SK-N-SH (cell line): Measurements from ENCODE around the gene TEAD1. TPM values are rescaled to one million over a fixed set of nuclear protein-coding genes. Genes with fewer than 3 reads are reported as not detected.

Experiments used
- CTCF ChIA-PET: fragments of 300-600, 350-600 bp; formaldehyde crosslinking; extraction: SDS; loops from one replicate; lab custom pipeline; 2021; lab: Yijun Ruan, JAX
- POLR2A ChIA-PET: fragments of 350-600 bp; sonication (Branson Sonifier 250); formaldehyde crosslinking; extraction: SDS; loops from one replicate; lab custom pipeline; 2020; ENCODE audit warnings: antibody characterized with exemption, inconsistent platforms; lab: Yijun Ruan, JAX
- DNase-seq: peaks from one replicate; pipeline ENCODE4 v3.0.0; 2012
- H2AFZ ChIP-seq: fragments of 200-600 bp; sonication (generic); 2 replicates; pipeline ENCODE4 v1.8.1; 2016; ENCODE audit warnings: antibody characterized with exemption, mild to moderate bottlenecking, low read depth
- H3F3A ChIP-seq: fragments of 200-600 bp; sonication (generic); replicated peaks from 2 replicates; pipeline ENCODE3; 2016; ENCODE audit warnings: antibody characterized with exemption, mild to moderate bottlenecking; ENCODE audit not compliant: insufficient read depth
- H3K27ac ChIP-seq, 2 experiments: fragments of 200-500 bp in 1 of 2; fragments of 200-600 bp in 1 of 2; sonication (Bioruptor generic) in 1 of 2; sonication (generic), shearing (Covaris generic) in 1 of 2; 2 replicates each; pipeline versions ENCODE4 v1.5.1 to v1.6.1; 2014 to 2016; ENCODE audit warnings: low read depth in 2 of 2, inconsistent platforms in 1 of 2, low read length in 1 of 2, mild to moderate bottlenecking in 1 of 2, mixed read lengths in 1 of 2
- H3K27me3 ChIP-seq: fragments of 200-600 bp; sonication (generic), shearing (Covaris generic); 2 replicates; pipeline ENCODE4 v1.6.1; 2016; ENCODE audit warnings: mixed run types; ENCODE audit not compliant: insufficient read depth
- H3K36me3 ChIP-seq, 2 experiments: fragments of 200-500 bp in 1 of 2; fragments of 200-600 bp in 1 of 2; sonication (Bioruptor generic) in 1 of 2; sonication (generic) in 1 of 2; replicated peaks in 1 of 2; 2 replicates each; pipeline versions ENCODE3 to v1.5.1; 2014 to 2016; ENCODE audit warnings: low read length in 1 of 2, mild to moderate bottlenecking in 1 of 2; ENCODE audit not compliant: insufficient read depth in 2 of 2, control insufficient read depth in 1 of 2
- H3K4me1 ChIP-seq, 2 experiments: fragments of 200-500 bp in 1 of 2; fragments of 200-600 bp in 1 of 2; sonication (Bioruptor generic) in 1 of 2; sonication (generic), shearing (Covaris generic) in 1 of 2; 2 replicates each; pipeline versions ENCODE4 v1.5.1 to v1.6.1; 2014 to 2016; ENCODE audit warnings: low read depth in 1 of 2, low read length in 1 of 2, mixed run types in 1 of 2; ENCODE audit not compliant: insufficient read depth in 2 of 2, control insufficient read depth in 1 of 2
- H3K4me2 ChIP-seq: fragments of 200-600 bp; sonication (generic), shearing (Covaris generic); 2 replicates; pipeline ENCODE4 v1.6.1; 2017; ENCODE audit warnings: mixed run types
- H3K4me3 ChIP-seq, 2 experiments: fragments of 200-500 bp in 1 of 2; fragments of 200-600 bp in 1 of 2; sonication (Bioruptor generic) in 1 of 2; sonication (generic), shearing (Covaris generic) in 1 of 2; 2 replicates each; pipeline versions ENCODE4 v1.5.1 to v1.8.1; 2014 to 2016; ENCODE audit warnings: low read depth in 2 of 2, inconsistent platforms in 1 of 2, low read length in 1 of 2, mild to moderate bottlenecking in 1 of 2, mixed read lengths in 1 of 2, moderate library complexity in 1 of 2
- H3K79me2 ChIP-seq: fragments of 200-600 bp; sonication (generic); 2 replicates; pipeline ENCODE4 v1.8.1; 2017; ENCODE audit warnings: mild to moderate bottlenecking; ENCODE audit not compliant: insufficient read depth
- H3K9ac ChIP-seq: fragments of 200-600 bp; sonication (generic); 2 replicates; pipeline ENCODE4 v1.6.1; 2017; ENCODE audit warnings: mixed run types
- H3K9me2 ChIP-seq: fragments of 200-600 bp; sonication (generic); 2 replicates; pipeline ENCODE4 v1.6.1; 2017; ENCODE audit warnings: mixed run types
- H3K9me3 ChIP-seq: fragments of 200-600 bp; sonication (generic); 2 replicates; pipeline ENCODE4 v1.6.1; 2017; ENCODE audit warnings: mixed run types, mild to moderate bottlenecking, moderate library complexity
- H4K20me1 ChIP-seq: fragments of 200-600 bp; sonication (generic); 2 replicates; pipeline ENCODE4 v1.6.1; 2017; ENCODE audit warnings: mild to moderate bottlenecking, mixed run types; ENCODE audit not compliant: insufficient read depth
- ELF1 ChIP-seq: IDR thresholded peaks from 2 replicates; pipeline ENCODE4 v1.4.0; 2012
- EZH2phosphoT487 ChIP-seq: fragments of 200-600 bp; sonication (generic); IDR thresholded peaks from 2 replicates; pipeline ENCODE4 v1.6.1; 2017; ENCODE audit warnings: low read depth, mixed run types, mild to moderate bottlenecking, antibody characterized with exemption, moderate library complexity, borderline replicate concordance
- FOXJ3 ChIP-seq: sonication (generic); formaldehyde crosslinking; IDR thresholded peaks from 2 replicates; pipeline ENCODE4 v1.5.1; 2020; ENCODE audit warnings: mild to moderate bottlenecking, missing genetic modification reagents
- FOXM1 ChIP-seq: IDR thresholded peaks from 2 replicates; pipeline ENCODE4 v1.4.0; 2012; ENCODE audit warnings: low read depth, mild to moderate bottlenecking
- GABPA ChIP-seq: IDR thresholded peaks from 2 replicates; pipeline ENCODE4 v1.4.0; 2012; ENCODE audit warnings: low read depth, mild to moderate bottlenecking
- GATA2 ChIP-seq: sonication (generic); formaldehyde crosslinking; IDR thresholded peaks from 2 replicates; pipeline ENCODE4 v1.5.0; 2020; ENCODE audit warnings: mild to moderate bottlenecking, missing genetic modification reagents
- POLR2AphosphoS5 ChIP-seq: IDR thresholded peaks from 2 replicates; pipeline ENCODE4 v1.6.1; 2012; ENCODE audit warnings: low read depth, low read length
- RCOR1 ChIP-seq: fragments of 150-350 bp; IDR thresholded peaks from 2 replicates; pipeline ENCODE4 v1.6.1; 2017; ENCODE audit warnings: antibody characterized with exemption, low read length
- RFX5 ChIP-seq: IDR thresholded peaks from 2 replicates; pipeline ENCODE4 v1.6.1; 2012; ENCODE audit warnings: mild to moderate bottlenecking, improper control_type of control experiment, low read length
- SIN3A ChIP-seq: IDR thresholded peaks from 2 replicates; pipeline ENCODE4 v1.6.1; 2012; ENCODE audit warnings: low read depth, mild to moderate bottlenecking, low read length, moderate library complexity, borderline replicate concordance
- SMC3 ChIP-seq: IDR thresholded peaks from 2 replicates; pipeline ENCODE4 v1.6.1; 2012; ENCODE audit warnings: low read depth, low read length, improper control_type of control experiment
- TAF1 ChIP-seq: IDR thresholded peaks from 2 replicates; pipeline ENCODE4 v1.6.1; 2012; ENCODE audit warnings: low read depth, mild to moderate bottlenecking, low read length, moderate library complexity, borderline replicate concordance
- TCF12 ChIP-seq: IDR thresholded peaks from 2 replicates; pipeline ENCODE4 v1.4.0; 2012
- TEAD4 ChIP-seq: IDR thresholded peaks from 2 replicates; pipeline ENCODE4 v1.4.0; 2012; ENCODE audit warnings: mild to moderate bottlenecking, borderline replicate concordance; ENCODE audit not compliant: insufficient read depth
- USF2 ChIP-seq: fragments of 150-350 bp; IDR thresholded peaks from 2 replicates; pipeline ENCODE4 v1.6.1; 2017; ENCODE audit warnings: antibody characterized with exemption, low read length, low read depth, borderline replicate concordance
- YY1 ChIP-seq: IDR thresholded peaks from 2 replicates; pipeline ENCODE4 v1.4.0; 2012; ENCODE audit warnings: low read depth, mild to moderate bottlenecking
- WGBS: methylation state at CpG from one replicate; pipeline ENCODE4 v1.1.6; 2017; ENCODE audit warnings: low lambda C conversion rate; 5-methylcytosine and 5-hydroxymethylcytosine counted together
- polyA plus RNA-seq, 3 experiments: library from polyadenylated mRNA; depleted of rRNA; stranded (reverse); fragments of >200 nt; gene quantifications; 2 replicates each; pipeline ENCODE4 v1.2.3, GENCODE V29; 2012
- TF ChIP-seq, protein P1 (sequence below): IDR thresholded peaks from 2 replicates; pipeline ENCODE4 v1.4.0; 2012; ENCODE audit warnings: low read depth
- TF ChIP-seq, protein P2 (sequence below): fragments of 200-600 bp; sonication (generic); IDR thresholded peaks from 2 replicates; pipeline ENCODE4 v1.6.1; 2017; ENCODE audit warnings: antibody characterized with exemption, mild to moderate bottlenecking, moderate library complexity
- TF ChIP-seq, protein P3 (sequence below): IDR thresholded peaks from 2 replicates; pipeline ENCODE4; 2012

The TEAD1 gene
- polyA plus RNA-seq, 1 of the 3 experiments (the other 2 are of a cell fraction), result 31.2 TPM

- TF ChIP-seq RCOR1, result no peak
- TF ChIP-seq TCF12, result no peak
- no peak for TF ChIP-seq TEAD4
- TF ChIP-seq, all 33 proteins: peak for 0
Observed at GRCh38 chr11:12783765-12784164, 109.5 kb downstream of the TEAD1 start (continued).

DNA sequence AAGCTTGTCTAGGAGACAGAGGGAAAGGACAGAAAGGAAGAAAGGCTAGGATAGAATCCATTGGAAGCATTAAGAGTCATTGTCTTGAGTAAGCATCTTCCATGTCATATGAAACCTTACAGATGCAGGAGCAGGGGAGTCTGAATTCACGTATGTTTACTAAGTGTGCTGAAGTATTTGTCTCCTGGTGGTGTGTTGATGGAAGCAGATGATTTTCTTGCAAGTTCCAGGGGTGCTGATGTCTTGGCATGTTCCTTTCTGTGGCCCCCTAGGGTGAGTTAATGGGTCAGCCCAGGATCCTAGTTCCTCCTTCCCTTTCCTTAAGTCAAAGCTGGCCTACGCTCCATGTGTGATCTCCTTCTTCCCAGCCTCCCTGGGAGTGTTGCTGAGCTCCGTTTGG is 110.2 kb downstream of the TEAD1 start:
- Histone ChIP-seq H3K27ac (no peak overlapping the region), H3K36me3 (peaks cover 0 to 33% of the 10 kb centered on the region in 2 experiments), H3K4me2 (no peak overlapping the region), H3K9ac (no peak overlapping the region), H3F3A (peaks cover 19% of the 10 kb centered on the region), H3K4me1 (peaks cover 14 to 19% of the 10 kb centered on the region in 2 experiments; a peak in 2 of 4 replicates), H2AFZ (no peak overlapping the region), H3K79me2 (peaks cover 96% of the 10 kb centered on the region), H3K4me3 (no peak overlapping the region), H4K20me1 (peaks cover 48% of the 10 kb centered on the region), H3K9me3 (no peaks in the 10 kb centered on the region), H3K9me2 (no peaks in the 10 kb centered on the region), H3K27me3 (no peaks in the 10 kb centered on the region)
- POLR2A ChIA-PET, result no interaction called here
- 33% methylated on average over 3 of the region's 3 CpGs for WGBS
- DNase-seq, result no peak
- CTCF ChIA-PET, result no interaction called here
- TF ChIP-seq YY1 (no peak), TCF12 (no peak), FOXM1 (no peak), ELF1 (no peak), EZH2phosphoT487 (no peak), RCOR1 (no peak), USF2 (no peak), TAF1 (no peak), FOXJ3 (CRISPR knock-in tag) (no peak), RFX5 (no peak)
- TF ChIP-seq, protein P1, sequence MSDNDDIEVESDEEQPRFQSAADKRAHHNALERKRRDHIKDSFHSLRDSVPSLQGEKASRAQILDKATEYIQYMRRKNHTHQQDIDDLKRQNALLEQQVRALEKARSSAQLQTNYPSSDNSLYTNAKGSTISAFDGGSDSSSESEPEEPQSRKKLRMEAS, result no peak
- TF ChIP-seq, protein P2, sequence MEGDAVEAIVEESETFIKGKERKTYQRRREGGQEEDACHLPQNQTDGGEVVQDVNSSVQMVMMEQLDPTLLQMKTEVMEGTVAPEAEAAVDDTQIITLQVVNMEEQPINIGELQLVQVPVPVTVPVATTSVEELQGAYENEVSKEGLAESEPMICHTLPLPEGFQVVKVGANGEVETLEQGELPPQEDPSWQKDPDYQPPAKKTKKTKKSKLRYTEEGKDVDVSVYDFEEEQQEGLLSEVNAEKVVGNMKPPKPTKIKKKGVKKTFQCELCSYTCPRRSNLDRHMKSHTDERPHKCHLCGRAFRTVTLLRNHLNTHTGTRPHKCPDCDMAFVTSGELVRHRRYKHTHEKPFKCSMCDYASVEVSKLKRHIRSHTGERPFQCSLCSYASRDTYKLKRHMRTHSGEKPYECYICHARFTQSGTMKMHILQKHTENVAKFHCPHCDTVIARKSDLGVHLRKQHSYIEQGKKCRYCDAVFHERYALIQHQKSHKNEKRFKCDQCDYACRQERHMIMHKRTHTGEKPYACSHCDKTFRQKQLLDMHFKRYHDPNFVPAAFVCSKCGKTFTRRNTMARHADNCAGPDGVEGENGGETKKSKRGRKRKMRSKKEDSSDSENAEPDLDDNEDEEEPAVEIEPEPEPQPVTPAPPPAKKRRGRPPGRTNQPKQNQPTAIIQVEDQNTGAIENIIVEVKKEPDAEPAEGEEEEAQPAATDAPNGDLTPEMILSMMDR, result no peak

GRCh38 chr11:12784987-12785386 is 110.8 kb downstream of the TEAD1 start:
- no peak overlapping the region for H3K9ac ChIP-seq
- CTCF ChIA-PET, result interaction anchor here (1.5 kb wide), 1 partner anchor 10 kb away, joined by 3 read pairs; no protein-coding TSS in a partner anchor
- peaks cover 96% of the 10 kb centered on the region for H3K79me2 ChIP-seq
- 88% methylated on average over 3 of the region's 5 CpGs for WGBS
- peaks cover 14 to 25% of the 10 kb centered on the region in 2 experiments; a peak in 2 of 4 replicates for H3K4me1 ChIP-seq
- H3K9me3 ChIP-seq, result no peaks in the 10 kb centered on the region
- H3K27ac ChIP-seq, result no peak overlapping the region
- H3K4me3 ChIP-seq, result no peak overlapping the region
- TF ChIP-seq USF2 (no peak), GABPA (no peak), FOXM1 (no peak), TEAD4 (no peak), GATA2 (CRISPR knock-in tag) (no peak), POLR2AphosphoS5 (no peak), SIN3A (no peak), YY1 (no peak), SMC3 (no peak)
- TF ChIP-seq, protein P2, result no peak
- TF ChIP-seq, protein P3, sequence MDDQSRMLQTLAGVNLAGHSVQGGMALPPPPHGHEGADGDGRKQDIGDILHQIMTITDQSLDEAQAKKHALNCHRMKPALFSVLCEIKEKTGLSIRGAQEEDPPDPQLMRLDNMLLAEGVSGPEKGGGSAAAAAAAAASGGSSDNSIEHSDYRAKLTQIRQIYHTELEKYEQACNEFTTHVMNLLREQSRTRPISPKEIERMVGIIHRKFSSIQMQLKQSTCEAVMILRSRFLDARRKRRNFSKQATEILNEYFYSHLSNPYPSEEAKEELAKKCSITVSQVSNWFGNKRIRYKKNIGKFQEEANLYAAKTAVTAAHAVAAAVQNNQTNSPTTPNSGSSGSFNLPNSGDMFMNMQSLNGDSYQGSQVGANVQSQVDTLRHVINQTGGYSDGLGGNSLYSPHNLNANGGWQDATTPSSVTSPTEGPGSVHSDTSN, result no peak
- TF ChIP-seq, all 33 proteins: peak for 0
- DNase-seq, result no peak
- H2AFZ ChIP-seq, result no peak overlapping the region
- peaks cover 0 to 28% of the 10 kb centered on the region in 2 experiments for H3K36me3 ChIP-seq
- H3K9me2 ChIP-seq, result no peaks in the 10 kb centered on the region
- POLR2A ChIA-PET, result no interaction called here
- no peak overlapping the region for H3K4me2 ChIP-seq
- no peaks in the 10 kb centered on the region for H3K27me3 ChIP-seq
- peaks cover 53% of the 10 kb centered on the region for H4K20me1 ChIP-seq
- peaks cover 19% of the 10 kb centered on the region for H3F3A ChIP-seq
